GM12878 (cell line): ENCODE results near the gene CRYGN. TPM values are rescaled to one million over a fixed set of nuclear protein-coding genes. Genes with fewer than 3 reads are reported as not detected.

Experiments used
- ATAC-seq: fragments of 200-7000 bp; cut with Tn5 transposase; 3 replicates; pipeline ENCODE4 v1.9.1; 2020; ENCODE audit warnings: mild to moderate bottlenecking, moderate library complexity
- BruUV-seq: library from RNA; stranded (reverse); fragments of 400-500 nt; replicated peaks from 2 replicates; lab custom pipeline; 2021; lab: Mats Ljungman, UMichigan
- CTCF ChIA-PET: fragments of 300-600 bp; sonication (Branson Sonifier 250); formaldehyde crosslinking; extraction: SDS; loops from one replicate; lab custom pipeline; 2021; ENCODE audit warnings: inconsistent platforms; lab: Yijun Ruan, JAX
- POLR2A ChIA-PET: fragments of 350-600 bp; formaldehyde crosslinking; extraction: SDS; loops from one replicate; lab custom pipeline; 2021; ENCODE audit warnings: inconsistent platforms; lab: Charles Lee
- RAD21 ChIA-PET: fragments of 300-600 bp; sonication (Branson Sonifier 250); formaldehyde crosslinking; loops from one replicate; lab custom pipeline; 2023; ENCODE audit warnings: antibody characterized with exemption; ENCODE audit not compliant: unreplicated experiment; lab: Charles Lee
- SMC1A ChIA-PET: fragments of 300-600 bp; sonication (Branson Sonifier 250); formaldehyde crosslinking; loops from one replicate; lab custom pipeline; 2023; ENCODE audit not compliant: unreplicated experiment, uncharacterized antibody; lab: Charles Lee
- DNase-seq: peaks from one replicate; pipeline ENCODE4 v3.0.0-alpha.2; 2011; ENCODE audit warnings: low read depth, low spot score
- FAIRE-seq: peaks from 3 replicates; lab custom pipeline; 2011; peaks lifted over from hg19 to GRCh38; lab: Jason Lieb, UNC
- H2AFZ ChIP-seq: 2 replicates; pipeline ENCODE4 v1.6.0; 2011; ENCODE audit warnings: low read depth, low read length, control low read depth; ENCODE audit not compliant: control insufficient read depth
- H3K27ac ChIP-seq: 2 replicates; pipeline ENCODE4 v1.5.1; 2011; ENCODE audit warnings: control low read depth; ENCODE audit not compliant: control insufficient read depth, insufficient read depth
- H3K27me3 ChIP-seq, 2 experiments: replicated peaks in 1 of 2; 2 replicates each; pipeline versions ENCODE4 v1.6.0 to v1.6.1; 2011; ENCODE audit warnings: low read length in 1 of 2; ENCODE audit not compliant: control insufficient read depth in 2 of 2, insufficient read depth in 2 of 2
- H3K36me3 ChIP-seq, 2 experiments: 2 replicates each; pipeline ENCODE4 v1.5.1; 2011; ENCODE audit warnings: low read length in 1 of 2; ENCODE audit not compliant: control insufficient read depth in 2 of 2, insufficient read depth in 2 of 2
- H3K4me1 ChIP-seq: 2 replicates; pipeline ENCODE4 v1.6.1; 2011; ENCODE audit warnings: mild to moderate bottlenecking, low read length, moderate library complexity, mixed read lengths; ENCODE audit not compliant: control insufficient read depth, insufficient read depth
- H3K4me2 ChIP-seq: 2 replicates; pipeline ENCODE4 v1.6.0; 2011; ENCODE audit warnings: control low read depth; ENCODE audit not compliant: control insufficient read depth, insufficient read depth
- H3K4me3 ChIP-seq: fragments of 200-600 bp; sonication (generic); 2 replicates; pipeline ENCODE4 v1.5.1; 2016
- H3K79me2 ChIP-seq: 2 replicates; pipeline ENCODE4 v1.6.0; 2011; ENCODE audit warnings: low read length; ENCODE audit not compliant: control insufficient read depth, insufficient read depth
- H3K9ac ChIP-seq: 2 replicates; pipeline ENCODE4 v1.8.0; 2011; ENCODE audit warnings: low read length, control low read depth, mixed read lengths; ENCODE audit not compliant: control insufficient read depth, insufficient read depth
- H3K9me3 ChIP-seq: replicated peaks from 3 replicates; pipeline ENCODE4 v1.5.1; 2011; ENCODE audit warnings: mild to moderate bottlenecking, low read length; ENCODE audit not compliant: control insufficient read depth, insufficient read depth
- H4K20me1 ChIP-seq: 2 replicates; pipeline ENCODE4 v1.6.0; 2011; ENCODE audit not compliant: control insufficient read depth, insufficient read depth
- ATF2 ChIP-seq: IDR thresholded peaks from 2 replicates; pipeline ENCODE4 v1.6.1; 2012; ENCODE audit warnings: low read length, inconsistent platforms
- BCL3 ChIP-seq: IDR thresholded peaks from 2 replicates; pipeline ENCODE4 v1.6.1; 2011; ENCODE audit warnings: borderline replicate concordance, low read depth, mild to moderate bottlenecking, moderate library complexity, low read length; ENCODE audit not compliant: insufficient read depth, poor library complexity, severe bottlenecking
- BHLHE40 ChIP-seq, 2 experiments: fragments of 450-650 bp in 1 of 2; IDR thresholded peaks; 2 replicates each; pipeline ENCODE4 v1.6.1; 2011 to 2017; ENCODE audit warnings: low read depth in 2 of 2, borderline replicate concordance in 1 of 2, improper control_type of control experiment in 1 of 2, low read length in 1 of 2, mild to moderate bottlenecking in 1 of 2
- CBFB ChIP-seq: IDR thresholded peaks from 2 replicates; pipeline ENCODE4 v1.6.1; 2016; ENCODE audit warnings: antibody characterized with exemption, low read depth
- CREB1 ChIP-seq: IDR thresholded peaks from 2 replicates; pipeline ENCODE4 v1.6.1; 2012; ENCODE audit warnings: low read depth, mild to moderate bottlenecking, inconsistent platforms
- E2F4 ChIP-seq: IDR thresholded peaks from 2 replicates; pipeline ENCODE4 v1.6.1; 2012; ENCODE audit warnings: low read depth, low read length, improper control_type of control experiment
- HDGF ChIP-seq: fragments of 450-650 bp; IDR thresholded peaks from 2 replicates; pipeline ENCODE4 v1.6.1; 2016; ENCODE audit warnings: antibody characterized with exemption
- JUND ChIP-seq: IDR thresholded peaks from 2 replicates; pipeline ENCODE4 v1.6.1; 2012; ENCODE audit warnings: low read depth, mild to moderate bottlenecking, low read length, improper control_type of control experiment, moderate library complexity
- PAX5 ChIP-seq: IDR thresholded peaks from 2 replicates; pipeline ENCODE4 v1.6.1; 2011; ENCODE audit warnings: low read depth, low read length, borderline replicate concordance
- RFX5 ChIP-seq: IDR thresholded peaks from 2 replicates; pipeline ENCODE4 v1.6.1; 2011; ENCODE audit warnings: low read depth, low read length, improper control_type of control experiment
- SP1 ChIP-seq: IDR thresholded peaks from one replicate; pipeline ENCODE4 v1.6.1; 2011; ENCODE audit warnings: low read depth, low read length
- TCF3 ChIP-seq: IDR thresholded peaks from 2 replicates; pipeline ENCODE4 v1.6.1; 2012; ENCODE audit warnings: low read depth, mild to moderate bottlenecking, low read length, borderline replicate concordance; ENCODE audit not compliant: insufficient read depth
- WGBS: methylation state at CpG from one replicate; pipeline ENCODE4 v1.1.6; 2016; ENCODE audit warnings: low lambda C conversion rate; ENCODE audit not compliant: insufficient replicate concordance, insufficient coverage; ENCODE audit errors: missing lambda C conversion rate; 5-methylcytosine and 5-hydroxymethylcytosine counted together
- in situ Hi-C: fragments of 300-500 bp; cut with MboI; formaldehyde crosslinking; loops from 9 replicates; pipeline ENCODE4 v1.14.3; 2018; ENCODE audit warnings: mixed read lengths
- intact Hi-C: fragments of 100-400 bp; cut with micrococcal nuclease; formaldehyde crosslinking; loops from one replicate; pipeline ENCODE4 v1.14.2; 2022; ENCODE audit not compliant: unreplicated experiment
- polyA plus RNA-seq, 11 experiments: library from polyadenylated mRNA; depleted of rRNA in 4 of 11; unstranded in 6 of 11; stranded (reverse) in 5 of 11; fragments of >200 nt; fragmentation: Nextera tagmentation in 4 of 11; fragmentation: Illumina TruSeq in 1 of 11; extraction: Ambion mirVana in 4 of 11; extraction: Trizol in 1 of 11; gene quantifications; 1 replicate in 1 of 11; 2 replicates in 10 of 11; pipeline versions ENCODE4 v1.2.1 to v1.2.3, GENCODE V29; 2011 to 2016; ENCODE audit warnings: inconsistent platforms in 2 of 11, missing spikeins in 2 of 11, low read depth in 1 of 11
- total RNA-seq, 4 experiments: library from RNA; depleted of rRNA in 3 of 4; stranded (reverse); fragments of >200 nt in 3 of 4; fragmentation: Illumina TruSeq in 1 of 4; extraction: Trizol in 1 of 4; gene quantifications; 2 replicates each; pipeline versions ENCODE4 v1.2.1 to v1.2.3, GENCODE V29; 2013 to 2021

CRYGN gene
- total and polyA plus RNA-seq, 10 of the 15 experiments (the other 5 are each of a cell fraction or from before 2014, with no cell fraction given), result not detected

- Histone ChIP-seq H3K27ac (no peak overlapping the region), H4K20me1 (no peaks in the 10 kb centered on the region), H3K36me3 (no peaks in the 10 kb centered on the region), H2AFZ (no peak overlapping the region), H3K27me3 (peaks cover 0 to 2% of the 10 kb centered on the region in 2 experiments; a peak in 2 of 4 replicates), H3K9ac (no peak overlapping the region), H3K9me3 (no peaks in the 10 kb centered on the region), H3K4me1 (no peaks in the 10 kb centered on the region), H3K79me2 (no peaks in the 10 kb centered on the region), H3K4me3 (no peak overlapping the region), H3K4me2 (no peak overlapping the region)
- intact Hi-C loops, result no loop called here
- no peak for DNase-seq
- ChIA-PET POLR2A (interaction anchor here (0.6 kb wide), 1 partner anchor 29 kb away, joined by 6 read pairs; no protein-coding TSS in a partner anchor), CTCF (no interaction called here), RAD21 (no interaction called here), SMC1A (no interaction called here)
- in situ Hi-C loops, result loop anchor here (10.0 kb wide), 1 partner anchor 76 kb away; no protein-coding TSS in a partner anchor
- no peak for ATAC-seq
- FAIRE-seq, result no peak
- no peak for TF ChIP-seq RFX5
- no peak for TF ChIP-seq CBFB
- WGBS, result 51% methylated on average over 10 of the region's 10 CpGs
- no TSS peak for BruUV-seq
Observed at GRCh38 chr7:151440799-151441445, 981 bp upstream of the CRYGN start.

GRCh38 chr7:151438864-151439601, 908 bp downstream of the CRYGN start:
- WGBS, result 40% methylated on average over 17 of the region's 17 CpGs
- H3K4me3 ChIP-seq, result no peak overlapping the region
- in situ Hi-C loops, result no loop called here
- POLR2A ChIA-PET, result no interaction called here
- BruUV-seq, result no TSS peak
- CTCF ChIA-PET, result interaction anchor here (1.2 to 1.4 kb wide), 2 partner anchors 20 to 195 kb away, joined by 3 to 4 read pairs; no protein-coding TSS in a partner anchor
- H3K4me1 ChIP-seq, result no peaks in the 10 kb centered on the region
- no peak overlapping the region for H3K4me2 ChIP-seq
- no peak overlapping the region for H2AFZ ChIP-seq
- DNase-seq, result no peak
- H3K9me3 ChIP-seq, result no peaks in the 10 kb centered on the region
- H3K27ac ChIP-seq, result no peak overlapping the region
- RAD21 ChIA-PET, result no interaction called here
- intact Hi-C loops, result no loop called here
- H4K20me1 ChIP-seq, result no peaks in the 10 kb centered on the region
- SMC1A ChIA-PET, result no interaction called here
- no peak overlapping the region for H3K9ac ChIP-seq
- ATAC-seq, result no peak
- no peaks in the 10 kb centered on the region for H3K79me2 ChIP-seq
- H3K36me3 ChIP-seq, result no peaks in the 10 kb centered on the region
- FAIRE-seq, result no peak
- H3K27me3 ChIP-seq, result peaks cover 0 to 2% of the 10 kb centered on the region in 2 experiments; a peak in 2 of 4 replicates
- TF ChIP-seq JUND (no peak), BHLHE40 (IDR thresholded peaks at IDR 0.05; ENCODE audit: borderline replicate concordance in 1 of 2, low read depth in 2 of 2, low read length in 1 of 2) (no peak), CREB1 (no peak), TCF3 (no peak), E2F4 (no peak), BCL3 (no peak), PAX5 (no peak), SP1 (no peak), HDGF (no peak), ATF2 (no peak)
